GM18505 (cell line): Measurements from ENCODE around the gene NOM1.
"Not testable (repeated sequence)": the region's sequence is repeated elsewhere in the genome, so short reads cannot be mapped to it uniquely, and the experiment has no call there.

Experiments
- ATAC-seq: cut with Tn5 transposase; IDR thresholded peaks from one replicate; pipeline ENCODE4 v1.9.1; 2021; ENCODE audit not compliant: unreplicated experiment
- POLR2A ChIP-seq: IDR thresholded peaks from 4 replicates; pipeline ENCODE4 v1.6.1; 2011; ENCODE audit warnings: borderline replicate concordance; ENCODE audit not compliant: insufficient read depth, insufficient read length; ENCODE audit errors: extremely low read depth

Gene NOM1

GRCh38 chr7:156949541-156950380 lies at the start of gene NOM1:
NOM1 (plus strand) TSS chr7:156949712; CDS start chr7:156949738, 26 bp downstream.
- ATAC-seq, result peak; percentile 94
- TF ChIP-seq POLR2A, result peak; percentile 79

- ATAC-seq, result not testable (repeated sequence)
Observed at GRCh38 chr7:156900093-156900492, 49.4 kb upstream of the NOM1 start.

- ATAC-seq, result no peak
- TF ChIP-seq POLR2A, result no peak
Observed at GRCh38 chr7:156903232-156903909, 46.1 kb upstream of the NOM1 start.

GRCh38 chr7:156906200-156906649 lies 43.3 kb upstream of the NOM1 start:
- TF ChIP-seq POLR2A, result no peak

GRCh38 chr7:156907656-156908055 lies 41.9 kb upstream of the NOM1 start:
- no peak for ATAC-seq
- TF ChIP-seq POLR2A, result no peak

More at GRCh38 chr7:156906200-156906649, 43.3 kb upstream of the NOM1 start:
- no peak for ATAC-seq

- not testable (repeated sequence) for ATAC-seq
Observed at GRCh38 chr7:156909574-156910252, 39.8 kb upstream of the NOM1 start.

GRCh38 chr7:156918635-156919034 lies 30.9 kb upstream of the NOM1 start:
- TF ChIP-seq POLR2A, result no peak
- ATAC-seq, result no peak

GRCh38 chr7:156919132-156919713 lies 30.3 kb upstream of the NOM1 start:
- no peak for TF ChIP-seq POLR2A
- no peak for ATAC-seq

GRCh38 chr7:156920076-156920475 lies 29.4 kb upstream of the NOM1 start:
- ATAC-seq, result no peak
- no peak for TF ChIP-seq POLR2A

GRCh38 chr7:156920487-156921373 lies 28.8 kb upstream of the NOM1 start:
- ATAC-seq, result not testable (repeated sequence)

GRCh38 chr7:156922304-156922703 lies 27.2 kb upstream of the NOM1 start:
- not testable (repeated sequence) for ATAC-seq

- not testable (repeated sequence) for ATAC-seq
Observed at GRCh38 chr7:156925821-156926220, 23.7 kb upstream of the NOM1 start.
